H1 (cell line): ENCODE results near the gene PCDH18. TPM values are rescaled to one million over a fixed set of nuclear protein-coding genes. Genes with fewer than 3 reads are reported as not detected.

Experiments
- ASH2L ChIP-seq: fragments of 200-600, 300-600 bp; sonication (generic); IDR thresholded peaks from one replicate; pipeline ENCODE4 v1.7.1; 2017; ENCODE audit warnings: low read length
- ATF3 ChIP-seq: IDR thresholded peaks from 2 replicates; pipeline ENCODE4 v1.6.1; 2011; ENCODE audit warnings: low read depth, mild to moderate bottlenecking, low read length; ENCODE audit not compliant: insufficient read depth
- EP300 ChIP-seq, 2 experiments: IDR thresholded peaks; 1 replicate in 1 of 2; 2 replicates in 1 of 2; pipeline ENCODE4 v1.6.1; 2011 to 2012; ENCODE audit warnings: low read depth in 2 of 2, low read length in 2 of 2, mild to moderate bottlenecking in 2 of 2, borderline replicate concordance in 1 of 2, inconsistent platforms in 1 of 2, moderate library complexity in 1 of 2
- MAX ChIP-seq: IDR thresholded peaks from 2 replicates; pipeline ENCODE4 v1.6.1; 2012; ENCODE audit warnings: inconsistent platforms
- RAD21 ChIP-seq, 2 experiments: IDR thresholded peaks in 1 of 2; conservative IDR thresholded peaks in 1 of 2; 2 replicates each; pipeline ENCODE4 v1.6.1; 2011; ENCODE audit warnings: low read depth in 2 of 2, low read length in 2 of 2, improper control_type of control experiment in 1 of 2, inconsistent platforms in 1 of 2, mild to moderate bottlenecking in 1 of 2, moderate library complexity in 1 of 2
- RFX5 ChIP-seq: IDR thresholded peaks from 2 replicates; pipeline ENCODE4 v1.6.1; 2011; ENCODE audit warnings: low read depth, low read length, improper control_type of control experiment, borderline replicate concordance
- RNF2 ChIP-seq: fragments of 200-900, 300-1000 bp; sonication (generic); IDR thresholded peaks from 2 replicates; pipeline ENCODE4 v1.7.1; 2016; ENCODE audit warnings: borderline replicate concordance, low read depth, mild to moderate bottlenecking, antibody characterized with exemption, low read length; ENCODE audit not compliant: poor library complexity, severe bottlenecking; ENCODE audit errors: missing control alignments
- SAP30 ChIP-seq: fragments of 300-600 bp; sonication (generic); IDR thresholded peaks from 2 replicates; pipeline ENCODE4 v1.7.1; 2012; ENCODE audit warnings: low read length, moderate library complexity, mild to moderate bottlenecking, inconsistent platforms; ENCODE audit not compliant: insufficient read depth, insufficient replicate concordance
- SP1 ChIP-seq: IDR thresholded peaks from 2 replicates; pipeline ENCODE4 v1.6.1; 2011; ENCODE audit warnings: low read depth, low read length
- SRF ChIP-seq: IDR thresholded peaks from 2 replicates; pipeline ENCODE4 v1.6.1; 2011; ENCODE audit warnings: mild to moderate bottlenecking, low read depth, low read length, moderate library complexity
- polyA plus RNA-seq, 7 experiments: library from polyadenylated mRNA; depleted of rRNA in 3 of 7; stranded (reverse) in 5 of 7; unstranded in 2 of 7; fragments of >200 nt in 5 of 7; fragments of 200-250 nt in 2 of 7; gene quantifications; 1 replicate in 5 of 7; 2 replicates in 1 of 7; 4 replicates in 1 of 7; pipeline versions ENCODE4 v1.2.1 to v1.2.3, GENCODE V29; 2011 to 2013; ENCODE audit warnings: missing spikeins in 2 of 7, mixed read lengths in 2 of 7
- total RNA-seq: library from RNA; stranded (reverse); fragmentation: NEBNext Ultra II Directional; extraction: Animal tissue kit (Norgen Biotek cat#: 25700); gene quantifications from 2 replicates; pipeline ENCODE4 v1.2.1, GENCODE V29; 2021

Gene PCDH18
- total and polyA plus RNA-seq, 2 of the 8 experiments (the other 6 are each of a cell fraction or from before 2014, with no cell fraction given): 28.8 to 41.8 TPM

- TF ChIP-seq RNF2: no peak
- 0 out of 2 replicates have a peak, but pooled peaks have one; percentile 10 for TF ChIP-seq SP1
- peak; percentile 56; the same call in 1 of the 2 replicates for TF ChIP-seq MAX
- TF ChIP-seq SRF: no peak
- TF ChIP-seq RAD21 (IDR thresholded peaks at IDR 0.05 in 1 of 2, conservative IDR thresholded peaks at IDR 0.05 in 1 of 2; ENCODE audit: low read depth in 2 of 2, low read length in 2 of 2): no peak; a peak in 1 of 4 replicates
- peak in 1 of 2 experiments; percentile 82; a peak in 1 of 3 replicates for TF ChIP-seq EP300 (IDR thresholded peaks at IDR 0.05; ENCODE audit: borderline replicate concordance in 1 of 2, low read depth in 2 of 2, low read length in 2 of 2)
- no peak for TF ChIP-seq ASH2L
- no peak for TF ChIP-seq ATF3
- no peak for TF ChIP-seq RFX5
- TF ChIP-seq SAP30: no peak
These were observed 10.9 kb upstream of the PCDH18 start (continued) for GRCh38 chr4:137543198-137543597.
